Thyroid gland (tissue), 4 donors: ENCODE results near the gene GPN2.

Experiments
- CTCF ChIP-seq, 6 experiments: fragments of 200-600 bp in 3 of 6; fragments of 450-650 bp in 3 of 6; sonication (generic) in 3 of 6; IDR thresholded peaks; one replicate each; pipeline ENCODE4 v1.5.1; 2016 to 2019; ENCODE audit warnings: antibody characterized with exemption in 6 of 6, mild to moderate bottlenecking in 2 of 6, inconsistent platforms in 1 of 6, moderate library complexity in 1 of 6
- POLR2A ChIP-seq, 2 donors: fragments of 450-650 bp; IDR thresholded peaks; one replicate each; pipeline ENCODE4 v1.6.1; 2017; ENCODE audit warnings: antibody characterized with exemption in 2 of 2, mild to moderate bottlenecking in 2 of 2, moderate library complexity in 1 of 2

- TF ChIP-seq CTCF (IDR thresholded peaks at IDR 0.05) (no peak), POLR2A (IDR thresholded peaks at IDR 0.05) (no peak)
Observed at GRCh38 chr1:26828411-26828991, 61.6 kb downstream of the GPN2 start.
